Amygdala (tissue), 56 donors: ENCODE measurements around the gene CDC45.

ENCODE experiments used
- DNase-seq, 56 donors: peaks; one replicate each; lab custom pipeline; 2025; lab: John Stamatoyannopoulos, UW

The CDC45 gene

DNA sequence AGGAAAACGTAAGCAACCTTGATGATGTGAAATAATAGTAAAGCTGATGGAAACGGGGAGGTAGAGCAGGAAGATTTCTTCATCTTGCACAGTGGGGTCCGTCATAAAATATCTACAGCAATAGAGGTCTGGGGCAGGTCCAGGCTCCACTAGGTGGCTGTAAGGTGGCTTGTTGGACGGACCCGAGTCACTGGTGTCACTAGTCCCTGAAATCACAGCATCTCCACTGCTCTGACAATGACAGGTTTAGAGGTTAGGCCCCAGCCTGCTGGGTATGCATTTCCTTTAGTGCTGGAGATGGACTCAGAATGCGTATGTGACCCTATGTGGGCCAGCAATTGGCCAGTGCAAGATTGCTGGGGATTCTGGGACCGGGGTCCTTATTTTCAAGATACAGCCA is 69.7 kb downstream of the CDC45 start:
- DNase-seq = no peak

DNA sequence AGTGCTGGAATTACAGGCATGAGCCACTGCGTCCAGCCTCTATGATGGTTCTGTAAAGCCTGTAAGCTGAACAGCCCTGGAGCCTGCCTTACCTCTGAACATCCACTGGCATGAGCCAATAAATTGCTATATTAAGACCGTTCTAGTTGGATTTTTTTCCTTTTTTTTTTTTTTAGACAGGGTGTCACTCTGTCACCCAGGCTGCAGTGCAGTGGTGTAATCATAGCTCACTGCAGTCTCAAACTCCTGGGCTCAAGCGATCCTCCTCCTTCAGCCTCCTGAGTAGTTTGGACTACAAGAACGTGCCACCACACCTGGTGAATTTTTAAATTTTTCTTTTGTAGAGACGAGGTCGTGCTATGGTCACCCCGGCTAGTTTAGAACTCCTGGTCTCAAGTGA is 70.7 kb downstream of the CDC45 start:
- no peak for DNase-seq

DNA sequence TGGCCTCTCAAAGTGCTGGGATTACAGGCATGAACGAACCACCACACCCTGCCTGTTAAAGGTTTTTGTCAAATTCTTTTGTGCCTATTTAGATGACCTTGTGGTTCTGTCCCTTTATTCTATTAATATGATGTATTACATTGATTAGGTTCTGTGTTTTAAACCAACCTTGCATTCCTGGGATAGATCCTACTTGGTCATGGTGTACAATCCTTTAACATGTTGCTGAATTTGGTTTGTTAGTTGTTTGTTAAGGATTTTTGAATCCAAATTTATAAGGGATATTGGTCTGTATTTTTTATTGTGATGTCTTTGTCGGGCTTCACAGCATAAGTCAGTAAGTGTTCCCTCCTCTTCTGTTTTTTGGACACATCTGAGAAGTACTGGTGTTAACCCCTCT is 73.5 kb downstream of the CDC45 start:
- DNase-seq = no peak

DNA sequence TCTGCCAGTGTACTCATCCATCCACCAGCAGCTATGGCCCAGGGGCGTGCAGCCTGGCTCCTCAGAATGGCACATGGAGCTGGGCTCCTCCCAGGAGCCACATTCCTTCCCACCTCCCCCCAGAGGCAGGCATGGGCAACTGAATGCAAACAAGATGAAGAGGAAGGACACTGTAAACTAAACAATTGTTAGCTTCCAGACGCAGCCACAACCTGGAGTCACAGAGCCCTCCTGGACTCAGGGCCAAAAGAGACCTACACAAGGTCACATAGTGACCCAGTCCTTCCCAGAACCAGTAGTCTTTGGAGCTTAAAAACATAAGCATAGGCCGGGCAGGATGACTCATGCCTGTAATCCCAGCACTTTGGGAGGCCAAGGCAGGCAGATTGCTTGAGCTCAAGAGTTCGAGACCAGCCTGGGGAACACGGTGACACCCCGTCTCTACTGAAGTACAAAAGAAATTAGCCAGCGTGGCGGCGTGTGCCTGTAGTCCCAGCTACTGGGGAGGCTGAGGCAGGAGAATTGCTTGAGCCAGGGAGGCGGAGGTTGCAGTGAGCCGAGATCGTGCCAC is 75.2 kb downstream of the CDC45 start:
- DNase-seq = no peak

DNA sequence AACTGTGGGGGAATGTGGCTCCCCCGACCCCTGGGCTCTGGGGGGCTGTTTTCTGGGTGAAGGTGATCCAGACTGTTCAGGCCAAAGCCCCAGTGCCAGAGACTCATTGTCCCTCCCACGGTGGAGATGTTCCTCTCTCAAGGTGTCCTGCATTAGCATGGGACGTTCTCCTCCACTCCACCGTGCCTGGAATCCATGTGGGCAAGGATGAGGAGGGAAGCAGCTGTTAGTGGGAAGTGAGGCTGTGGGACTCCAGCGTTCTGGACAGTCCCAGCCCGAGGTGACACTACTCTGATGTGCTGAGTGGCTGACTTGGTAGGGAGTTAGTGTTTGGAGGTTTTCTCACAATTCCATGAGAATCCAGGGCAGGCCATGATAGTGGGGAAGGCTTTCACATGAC is 75.9 kb downstream of the CDC45 start:
- DNase-seq = no peak

DNA sequence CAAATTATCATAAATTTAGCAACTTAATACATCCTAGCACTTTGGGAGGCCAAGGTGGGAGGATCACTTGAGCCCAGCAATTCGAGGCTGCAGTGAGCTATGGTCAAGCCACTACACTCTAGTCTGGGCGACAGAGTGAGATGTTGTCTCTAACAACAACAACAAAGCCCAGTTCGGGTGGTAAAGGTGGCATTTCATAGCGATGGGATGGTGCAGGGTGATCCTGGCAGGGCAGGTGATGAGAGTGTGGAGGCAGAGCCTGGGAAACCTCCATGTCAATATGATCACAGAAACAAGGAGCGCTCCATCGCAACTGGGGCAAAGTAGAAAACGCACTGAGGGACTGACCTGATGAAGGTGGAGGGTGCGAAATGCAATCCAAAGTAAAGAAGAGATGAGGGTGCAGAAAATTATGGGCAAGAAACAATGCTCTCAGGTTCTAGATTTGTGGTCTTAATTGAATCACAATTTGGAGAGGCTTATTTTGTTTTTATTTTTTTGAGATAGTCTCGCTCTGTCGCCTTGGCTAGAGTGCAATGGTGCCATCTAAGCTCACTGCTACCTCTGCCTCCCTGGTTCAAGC is 77.3 kb downstream of the CDC45 start:
- no peak for DNase-seq

DNA sequence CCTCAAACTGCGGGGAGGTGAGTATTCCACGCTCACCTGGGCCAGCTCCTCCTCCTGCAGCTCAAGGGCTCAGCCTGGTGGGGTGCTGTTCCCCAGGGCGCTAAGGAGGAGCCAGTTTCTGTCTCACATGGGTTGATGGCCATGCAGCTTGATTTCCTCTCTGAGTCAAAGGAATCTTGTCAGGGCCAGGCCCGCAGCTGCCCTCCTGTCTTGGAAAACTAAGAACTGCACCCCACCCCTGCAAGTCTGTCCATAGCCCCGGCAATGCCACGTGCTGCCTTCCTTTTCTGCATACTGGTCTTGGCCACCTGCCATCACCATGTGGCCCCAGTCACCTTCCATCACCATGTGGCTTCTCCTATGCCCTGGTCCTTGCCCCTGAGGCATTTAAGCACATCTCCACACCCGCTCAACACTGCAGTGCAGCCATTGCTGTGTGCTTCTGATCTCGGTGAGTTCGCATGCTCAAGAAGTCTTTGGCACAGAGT is 79.6 kb downstream of the CDC45 start:
- DNase-seq = no peak

DNA sequence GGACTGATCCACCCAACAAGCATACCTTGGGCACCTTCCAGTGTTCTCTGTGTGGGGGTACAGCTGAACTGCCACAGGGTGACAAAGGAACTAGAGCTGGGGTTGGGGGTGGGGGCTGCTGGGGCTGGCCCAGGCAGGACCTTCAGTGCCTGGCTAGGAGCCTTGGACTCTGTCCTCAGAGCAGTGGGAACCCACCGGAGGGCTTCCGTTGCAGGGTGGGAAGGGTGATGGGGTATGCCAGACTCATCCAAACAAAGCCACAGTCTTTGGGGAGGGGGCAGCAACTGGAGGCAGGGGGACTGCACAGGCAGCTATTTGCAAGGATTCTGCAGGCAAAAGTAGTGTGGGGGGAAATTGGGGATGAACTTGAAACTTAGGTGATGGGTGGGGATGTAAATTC is 80.2 kb downstream of the CDC45 start:
- no peak for DNase-seq

DNA sequence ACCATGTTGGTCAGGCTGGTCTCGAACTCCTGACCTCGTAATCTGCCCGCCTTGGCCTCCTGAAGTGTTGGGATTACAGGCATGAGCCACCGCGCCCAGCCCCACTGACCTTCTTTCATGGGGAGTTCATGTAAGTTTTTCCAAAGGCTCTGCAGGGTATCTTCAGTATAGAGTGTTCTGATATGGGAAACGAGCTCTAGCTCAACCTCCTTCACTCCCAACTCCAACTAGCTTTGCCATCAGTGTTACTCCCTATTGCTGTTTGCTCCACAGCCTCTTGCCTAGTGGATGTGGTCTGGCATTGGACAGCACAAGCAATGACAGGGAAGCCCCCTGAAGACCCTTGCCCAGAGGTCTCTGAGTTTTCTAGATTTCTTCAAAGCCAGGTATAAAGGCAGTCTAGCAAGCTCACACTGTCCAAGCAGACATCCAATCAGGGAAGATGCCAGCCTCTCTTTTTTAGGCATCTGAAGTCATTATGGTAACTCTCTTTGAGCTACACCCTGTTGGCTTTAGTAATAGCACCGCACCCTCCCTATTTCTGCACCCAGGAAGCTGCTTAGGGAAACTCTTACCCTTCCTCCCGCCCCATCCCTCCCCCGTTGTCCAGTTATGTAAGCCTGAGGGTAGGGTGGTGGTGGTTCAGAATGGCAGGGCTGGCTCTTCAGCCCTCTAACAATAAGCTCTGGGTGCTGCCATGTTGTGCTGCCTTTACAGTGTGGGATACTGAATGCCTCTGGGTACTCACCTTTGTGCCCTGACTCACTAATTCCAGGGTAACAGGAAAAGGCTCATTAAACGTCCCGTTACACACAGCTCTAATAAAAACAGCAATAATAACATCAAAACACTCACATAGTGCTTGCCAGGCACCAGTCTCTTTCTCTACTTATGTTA is 85.9 kb downstream of the CDC45 start:
- DNase-seq = no peak

DNA sequence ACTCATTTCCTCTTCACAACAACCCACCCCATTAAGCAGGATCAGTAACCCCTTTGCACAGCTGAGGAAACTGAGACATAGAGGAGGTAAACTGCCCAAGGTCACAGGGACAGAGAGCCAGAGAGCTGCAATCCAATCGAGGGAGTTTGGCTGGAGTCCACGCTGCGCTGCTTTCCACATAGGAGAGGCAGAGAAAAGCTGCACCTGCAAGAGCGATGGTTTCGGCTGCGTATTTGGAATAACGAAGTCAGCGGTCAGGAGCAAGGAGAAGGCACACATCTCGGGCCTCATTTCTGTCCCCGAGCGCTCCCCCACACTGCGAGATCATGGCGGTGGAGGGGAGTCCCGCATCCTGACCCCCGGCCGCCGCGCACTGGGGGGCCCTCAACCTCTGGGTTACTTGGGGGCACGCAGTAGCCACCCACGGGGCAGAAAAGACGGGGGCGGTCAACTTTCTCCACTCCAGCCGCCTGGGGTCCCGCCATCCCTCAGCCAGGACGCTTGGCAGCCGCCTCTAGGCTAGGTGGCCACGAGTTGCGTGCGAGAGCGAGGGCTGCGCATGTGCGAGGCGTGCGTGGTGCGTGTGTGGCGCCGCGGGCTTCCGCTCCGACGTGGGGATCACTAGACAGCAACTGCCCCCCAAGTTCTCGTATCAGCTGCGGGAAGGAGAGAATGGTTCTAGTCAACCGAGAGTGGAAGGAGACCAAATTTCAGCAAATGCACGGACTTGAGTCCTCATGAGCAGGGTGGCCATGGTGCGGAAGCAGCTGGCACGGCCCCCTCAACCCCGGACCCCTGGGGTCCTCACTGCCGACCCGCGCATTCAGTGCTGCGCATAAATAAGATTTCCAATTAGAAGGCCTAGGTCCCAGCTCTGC is 86.8 kb downstream of the CDC45 start:
- no peak for DNase-seq

DNA sequence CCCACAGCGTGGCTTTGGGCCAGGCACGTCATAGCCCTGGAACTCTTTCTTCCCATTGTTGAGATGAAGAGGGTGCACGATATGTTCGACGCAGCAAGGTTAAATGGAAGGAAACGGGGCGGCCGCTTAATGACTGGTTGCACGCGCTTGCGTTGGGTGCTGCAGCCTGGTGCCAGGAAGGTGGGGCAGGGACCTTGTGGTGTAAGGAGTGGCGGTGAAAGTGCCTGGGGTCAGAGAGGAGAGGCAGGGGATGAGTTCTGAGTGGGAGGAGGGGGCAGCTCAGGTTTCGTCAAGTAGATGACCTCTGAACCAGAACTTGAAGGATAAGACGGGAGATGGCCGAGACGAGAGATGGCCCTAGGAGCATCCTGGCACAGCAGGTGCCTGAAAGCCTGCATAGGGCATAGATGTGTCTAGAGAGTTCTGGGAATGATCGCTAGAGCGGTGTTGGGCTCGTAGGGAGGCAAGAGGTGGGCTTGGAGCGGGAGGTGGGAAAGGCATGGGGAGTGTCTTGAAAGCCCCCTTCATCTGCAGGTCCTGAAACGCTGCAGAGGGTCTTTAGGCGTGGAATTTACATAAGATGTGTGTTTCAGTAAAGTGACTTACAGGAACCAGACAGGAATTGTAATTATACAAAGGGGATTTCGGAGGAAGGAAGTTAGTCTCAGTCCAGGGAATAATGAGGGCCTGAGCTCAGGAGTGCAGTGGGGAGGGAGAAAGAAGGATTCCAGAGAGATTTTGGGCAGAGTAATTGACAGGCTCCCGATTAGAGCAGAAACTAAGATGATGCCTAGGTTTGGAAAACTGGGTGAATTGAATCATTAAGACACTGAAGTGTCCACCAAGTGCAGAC is 87.7 kb downstream of the CDC45 start:
- no peak for DNase-seq

DNA sequence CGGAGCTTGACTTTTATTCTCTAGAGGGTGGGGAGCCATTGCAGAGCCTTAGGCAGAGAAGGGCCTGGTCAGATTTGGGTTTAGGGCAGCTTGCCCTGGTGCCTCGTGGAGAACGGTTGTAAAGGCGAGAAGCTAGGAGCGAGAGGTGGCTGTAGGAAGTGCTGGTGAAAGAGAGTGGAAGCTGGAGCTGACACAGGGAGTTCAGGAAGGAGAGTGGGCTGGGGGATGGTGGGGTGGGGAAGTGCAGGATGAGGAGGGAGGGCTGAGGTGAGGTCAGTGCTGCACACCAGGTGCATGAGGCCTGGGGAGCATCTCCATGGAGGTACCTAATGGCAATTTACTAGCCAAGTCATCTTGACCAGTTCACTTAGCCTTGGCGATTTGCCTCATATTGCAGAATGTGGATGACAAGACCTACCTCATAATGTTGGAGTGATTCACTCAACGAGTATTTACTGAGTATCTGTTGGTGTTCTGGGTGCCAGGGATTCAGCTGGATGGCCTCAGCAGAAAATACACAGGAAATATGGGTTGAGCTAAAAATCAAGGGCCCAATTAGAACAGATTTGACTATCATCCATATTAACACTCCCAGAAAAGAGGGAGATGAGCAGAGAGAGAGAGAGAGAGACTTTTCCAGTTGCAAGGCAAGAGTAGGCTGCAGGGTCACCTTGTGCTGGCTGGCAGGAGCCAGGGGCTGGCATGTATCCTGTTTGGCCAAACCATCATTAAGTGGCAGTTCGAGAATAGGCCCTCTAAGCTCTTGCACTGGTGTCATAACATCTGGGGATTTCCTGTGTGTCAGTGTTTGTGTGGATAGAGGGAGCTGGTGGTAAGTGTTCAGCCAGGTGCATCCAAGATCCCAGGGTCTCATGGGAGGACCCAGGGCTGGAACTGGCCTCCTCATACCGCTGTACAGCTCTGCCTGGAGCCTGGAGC is 88.9 kb downstream of the CDC45 start:
- DNase-seq = no peak

DNA sequence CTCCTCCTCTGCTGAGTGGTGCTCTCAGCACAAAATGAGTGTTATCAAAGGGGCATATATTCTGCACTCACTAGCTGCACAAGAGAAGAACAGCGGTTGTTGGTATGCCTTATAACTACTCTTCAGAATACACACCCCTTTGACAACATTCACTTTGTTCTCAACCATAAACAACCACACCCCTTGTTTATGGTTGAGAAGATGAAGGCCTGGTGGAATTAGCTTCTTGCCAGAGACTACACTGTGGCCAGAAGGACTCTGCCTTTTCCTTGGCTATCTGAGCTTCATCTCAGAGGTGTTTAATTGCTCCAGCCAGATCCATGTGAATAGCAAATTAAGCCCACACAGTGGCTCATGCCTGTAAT is 89.5 kb downstream of the CDC45 start:
- DNase-seq = no peak

DNA sequence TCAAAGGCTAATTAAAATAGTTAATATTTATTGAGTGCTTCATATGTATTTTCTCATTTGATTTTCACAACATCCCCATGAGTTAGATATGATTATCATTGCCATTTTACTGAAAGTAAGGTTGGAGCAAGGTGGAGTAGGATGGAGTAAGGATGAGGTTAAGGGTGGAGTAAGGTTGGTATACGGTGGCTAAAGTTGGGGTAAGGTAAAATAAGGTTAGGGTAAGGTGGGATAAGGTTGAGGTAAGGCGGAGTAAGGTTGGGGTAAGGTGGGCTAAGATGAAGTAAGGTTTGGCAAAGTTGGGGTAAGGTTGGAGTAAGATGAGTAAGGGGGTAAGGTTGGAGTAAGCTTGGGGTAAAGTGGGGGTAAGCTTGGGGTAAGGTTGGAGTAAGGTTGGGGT is 90.3 kb downstream of the CDC45 start:
- no peak for DNase-seq
